ENCODE results near the gene THRB.

GRCh38 chr3:24067483-24067882 is 427.2 kb downstream of the THRB start:
- TF ChIP-seq POLR2A (IDR thresholded peaks at IDR 0.05) (no peak), CTCF (IDR thresholded peaks at IDR 0.05) (no peak)

Data from esophagus squamous epithelium (tissue), 4 donors.